Esophagus squamous epithelium (tissue), 5 donors: ENCODE measurements around the gene CISH. TPM values are rescaled to one million over a fixed set of nuclear protein-coding genes. Genes with fewer than 3 reads are reported as not detected.
A peak's percentile ranks its signal among the peaks of the same experiment; 100 is the strongest.

Experiments used
- DNase-seq: peaks from one replicate; lab custom pipeline; 2025; lab: John Stamatoyannopoulos, UW
- H3K27ac ChIP-seq, 4 donors: fragments of 200-600 bp; sonication (generic); one replicate each; pipeline ENCODE4 v1.5.1; 2016 to 2019; ENCODE audit warnings: mild to moderate bottlenecking in 1 of 4
- H3K27me3 ChIP-seq, 4 donors: fragments of 200-600 bp; sonication (generic); 1 replicate in 3 of 4; 2 replicates in 1 of 4; pipeline versions ENCODE4 v1.5.1 to v1.6.0; 2017 to 2021; ENCODE audit warnings: antibody characterized with exemption in 1 of 4
- H3K36me3 ChIP-seq, 3 donors: fragments of 200-600 bp; sonication (generic); one replicate each; pipeline ENCODE4 v1.5.1; 2016 to 2019
- H3K4me1 ChIP-seq, 3 donors: fragments of 200-600 bp; sonication (generic); one replicate each; pipeline ENCODE4 v1.5.1; 2017 to 2019
- H3K4me3 ChIP-seq, 4 donors: fragments of 200-600 bp; sonication (generic); 1 replicate in 3 of 4; 2 replicates in 1 of 4; pipeline ENCODE4 v1.5.1; 2016 to 2019; ENCODE audit warnings: mild to moderate bottlenecking in 2 of 4, moderate library complexity in 1 of 4
- H3K9me3 ChIP-seq, 3 donors: fragments of 200-600 bp; sonication (generic); one replicate each; pipeline ENCODE4 v1.5.1; 2016 to 2019
- CTCF ChIP-seq, 6 experiments: fragments of 450-650 bp in 4 of 6; fragments of 200-600 bp in 2 of 6; sonication (generic) in 2 of 6; IDR thresholded peaks; one replicate each; pipeline ENCODE4 v1.5.1; 2016 to 2019; ENCODE audit warnings: antibody characterized with exemption in 6 of 6, mild to moderate bottlenecking in 4 of 6, moderate library complexity in 4 of 6
- POLR2A ChIP-seq, 4 donors: fragments of 450-650 bp; IDR thresholded peaks; one replicate each; pipeline ENCODE4 v1.6.1; 2017; ENCODE audit warnings: antibody characterized with exemption in 4 of 4, mild to moderate bottlenecking in 4 of 4, moderate library complexity in 3 of 4
- WGBS, 2 donors: methylation state at CpG; one replicate each; pipeline ENCODE4 v1.1.5; 2018; 5-methylcytosine and 5-hydroxymethylcytosine counted together
- intact Hi-C: fragments of 100-400 bp; cut with DNase I; formaldehyde crosslinking; loops from one replicate; pipeline ENCODE4 v1.15.0; 2022
- total RNA-seq, 4 donors: library from RNA; depleted of rRNA; stranded (reverse); fragments of >200 nt; gene quantifications; one replicate each; pipeline ENCODE4 v1.1.0, GENCODE V29; 2016
- donor health status: DM: yes; HTN: yes; CAD: no.

CISH gene
- 10 to 100 TPM in 1 of 4 donors, 1 to 10 TPM in 3; 3.1 to 11.1 (median 6.8) TPM for total RNA-seq

- 0% methylated on average over 4 to 24 of the region's 75 CpGs for WGBS, 2 donors
- Histone ChIP-seq H3K4me1 (peaks cover 21 to 88% (median 52%) of the 10 kb centered on the region in 3 donors), H3K36me3 (peaks cover 0 to 20% (median 3%) of the 10 kb centered on the region in 3 donors), H3K27ac (peak within 1 kb of the TSS; percentile 83 to 93 (median 90)), H3K9me3 (no peaks in the 10 kb centered on the region), H3K4me3 (peak within 1 kb of the TSS; percentile 56 to 85 (median 76)), H3K27me3 (no peaks in the 10 kb centered on the region)
- intact Hi-C loops: loop anchor here (2.0 kb wide), 1 partner anchor 39 kb away; no protein-coding TSS in a partner anchor
- TF ChIP-seq CTCF (IDR thresholded peaks at IDR 0.05) (peak in 3 of 6 experiments; percentile 10 to 47 (median 30)), POLR2A (IDR thresholded peaks at IDR 0.05) (peak in 2 of 4 donors; percentile 61 to 88)
- peak; percentile 90 for DNase-seq
These were observed at the start of gene CISH for GRCh38 chr3:50611464-50612233. CISH (minus strand) TSS chr3:50611774; CDS start chr3:50611650, 124 bp downstream.

- intact Hi-C loops: no loop called here
- 65 to 71% methylated on average over 6 to 8 of the region's 10 CpGs for WGBS, 2 donors
These were observed 48.8 kb upstream of the CISH start for GRCh38 chr3:50660386-50660785.

GRCh38 chr3:50658831-50659230, 47.3 kb upstream of the CISH start:
- Histone ChIP-seq H3K4me1 (peaks cover 0 to 3% (median 0%) of the 10 kb centered on the region in 3 donors), H3K36me3 (no peaks in the 10 kb centered on the region), H3K27ac (no peak overlapping the region), H3K9me3 (no peaks in the 10 kb centered on the region), H3K27me3 (no peaks in the 10 kb centered on the region), H3K4me3 (no peak overlapping the region)
- TF ChIP-seq CTCF (IDR thresholded peaks at IDR 0.05): no peak
- no peak for TF ChIP-seq POLR2A (IDR thresholded peaks at IDR 0.05)
- WGBS, 2 donors: 100% methylated on average over 1 of the region's 3 CpGs; no CpG with 5 or more reads in 1 of the 2 donors
- DNase-seq: no peak
- intact Hi-C loops: no loop called here

More at GRCh38 chr3:50660386-50660785, 48.8 kb upstream of the CISH start:
- no peaks in the 10 kb centered on the region for H3K4me1 ChIP-seq
- TF ChIP-seq CTCF (IDR thresholded peaks at IDR 0.05) (no peak), POLR2A (IDR thresholded peaks at IDR 0.05) (no peak)
- DNase-seq: no peak
- no peaks in the 10 kb centered on the region for H3K9me3 ChIP-seq
- H3K4me3 ChIP-seq: no peak overlapping the region
- no peak overlapping the region for H3K27ac ChIP-seq
- no peaks in the 10 kb centered on the region for H3K27me3 ChIP-seq
- H3K36me3 ChIP-seq: no peaks in the 10 kb centered on the region

- no peak overlapping the region for H3K4me3 ChIP-seq
- 81 to 85% methylated on average over 4 of the region's 6 CpGs for WGBS, 2 donors
- peaks cover 0 to 3% (median 0%) of the 10 kb centered on the region in 3 donors for H3K4me1 ChIP-seq
- no peak for DNase-seq
- H3K36me3 ChIP-seq: no peaks in the 10 kb centered on the region
- intact Hi-C loops: no loop called here
- no peak for TF ChIP-seq CTCF (IDR thresholded peaks at IDR 0.05)
- TF ChIP-seq POLR2A (IDR thresholded peaks at IDR 0.05): no peak
- H3K27me3 ChIP-seq: no peaks in the 10 kb centered on the region
- no peaks in the 10 kb centered on the region for H3K9me3 ChIP-seq
- H3K27ac ChIP-seq: no peak overlapping the region
These were observed 46.8 kb upstream of the CISH start for GRCh38 chr3:50658416-50658815.

- TF ChIP-seq POLR2A (IDR thresholded peaks at IDR 0.05): no peak
- no peak for TF ChIP-seq CTCF (IDR thresholded peaks at IDR 0.05)
- no peak for DNase-seq
- Histone ChIP-seq H3K9me3 (no peaks in the 10 kb centered on the region), H3K36me3 (no peaks in the 10 kb centered on the region), H3K4me1 (peaks cover 0 to 3% (median 0%) of the 10 kb centered on the region in 3 donors), H3K4me3 (no peak overlapping the region), H3K27ac (no peak overlapping the region), H3K27me3 (no peaks in the 10 kb centered on the region)
- intact Hi-C loops: no loop called here
- WGBS, 2 donors: 86 to 92% methylated on average over 1 to 2 of the region's 3 CpGs
These were observed 46.2 kb upstream of the CISH start for GRCh38 chr3:50657816-50658215.
